Panc1 (cell line): Measurements from ENCODE around the gene RELL1. TPM values are rescaled to one million over a fixed set of nuclear protein-coding genes. Genes with fewer than 3 reads are reported as not detected.

ENCODE experiments used
- ATAC-seq: fragments of 200-7000 bp; cut with Tn5 transposase; 2 replicates; pipeline ENCODE4 v1.9.1; 2020; ENCODE audit warnings: mild to moderate bottlenecking, moderate library complexity
- BruUV-seq: library from RNA; stranded (reverse); fragments of 400-500 nt; replicated peaks from 2 replicates; lab custom pipeline; 2021; lab: Mats Ljungman, UMichigan
- CTCF ChIA-PET: fragments of 300-600 bp; sonication (Branson Sonifier 250); formaldehyde crosslinking; loops from one replicate; lab custom pipeline; 2022; ENCODE audit warnings: antibody characterized with exemption; lab: Charles Lee
- POLR2A ChIA-PET: fragments of 300-600 bp; sonication (Branson Sonifier 250); formaldehyde crosslinking; loops from one replicate; lab custom pipeline; 2022; ENCODE audit warnings: antibody characterized with exemption; lab: Charles Lee
- DNase-seq: peaks from one replicate; pipeline ENCODE4 v3.0.0-alpha.2; 2010; ENCODE audit warnings: low read depth, low spot score
- H3K27ac ChIP-seq: 2 replicates; pipeline ENCODE4 v1.5.1; 2011; ENCODE audit warnings: mild to moderate bottlenecking, low read length, inconsistent platforms
- H3K27me3 ChIP-seq: fragments of 200-500 bp; sonication (Bioruptor generic); 2 replicates; pipeline ENCODE4 v1.6.0; 2014; ENCODE audit warnings: low read length, inconsistent platforms; ENCODE audit not compliant: control insufficient read depth, insufficient read depth
- H3K36me3 ChIP-seq: fragments of 200-500 bp; sonication (Bioruptor generic); 2 replicates; pipeline ENCODE4 v1.5.1; 2014; ENCODE audit warnings: inconsistent platforms, mild to moderate bottlenecking, low read length, moderate library complexity; ENCODE audit not compliant: control insufficient read depth, insufficient read depth
- H3K4me1 ChIP-seq: 2 replicates; pipeline ENCODE4 v1.5.1; 2011; ENCODE audit warnings: inconsistent platforms, mild to moderate bottlenecking, low read length, moderate library complexity; ENCODE audit not compliant: control insufficient read depth, insufficient read depth
- H3K4me3 ChIP-seq, 2 experiments: 2 replicates each; pipeline ENCODE4 v1.5.1; 2011 to 2012; ENCODE audit warnings: low read depth in 2 of 2, low read length in 2 of 2, mild to moderate bottlenecking in 2 of 2, inconsistent platforms in 1 of 2, moderate library complexity in 1 of 2
- H3K9me3 ChIP-seq: fragments of 200-500 bp; sonication (Bioruptor generic); 2 replicates; pipeline ENCODE4 v1.5.1; 2014; ENCODE audit warnings: low read depth, mild to moderate bottlenecking, inconsistent platforms, low read length, moderate library complexity; ENCODE audit not compliant: control insufficient read depth, insufficient read depth
- POLR2AphosphoS5 ChIP-seq: IDR thresholded peaks from 2 replicates; pipeline ENCODE4 v1.6.1; 2012; ENCODE audit warnings: mild to moderate bottlenecking, low read depth, low read length, moderate library complexity
- SIN3A ChIP-seq: IDR thresholded peaks from 2 replicates; pipeline ENCODE4 v1.6.1; 2012; ENCODE audit warnings: low read depth, mild to moderate bottlenecking, low read length, moderate library complexity, borderline replicate concordance; ENCODE audit not compliant: insufficient read depth
- TCF7L2 ChIP-seq: IDR thresholded peaks from 2 replicates; pipeline ENCODE4 v1.6.1; 2011; ENCODE audit warnings: mild to moderate bottlenecking, low read depth, low read length, inconsistent platforms
- in situ Hi-C: cut with HindIII; loops from 2 replicates; pipeline ENCODE4 v1.10.0; 2016; ENCODE audit warnings: low sequenced_read_pairs, low pct_unique_long_range_greater_than_20kb
- intact Hi-C: fragments of 100-400 bp; cut with micrococcal nuclease; formaldehyde crosslinking; loops from one replicate; pipeline ENCODE4 v1.10.0; 2022; ENCODE audit not compliant: unreplicated experiment
- total RNA-seq: library from RNA; stranded (reverse); gene quantifications from one replicate; pipeline ENCODE4 v1.2.1, GENCODE V29; 2021; ENCODE audit not compliant: unreplicated experiment
- TF ChIP-seq, protein P1 (sequence below), 2 experiments: IDR thresholded peaks; 2 replicates each; pipeline ENCODE4 v1.6.1; 2011 to 2012; ENCODE audit warnings: low read depth in 2 of 2, control low read depth in 1 of 2, low read length in 1 of 2, mild to moderate bottlenecking in 1 of 2, moderate library complexity in 1 of 2; ENCODE audit not compliant: insufficient read depth in 1 of 2
- TF ChIP-seq, protein P2 (sequence below): fragments of 450-650 bp; IDR thresholded peaks from 2 replicates; pipeline ENCODE4 v1.5.1; 2017; ENCODE audit warnings: mild to moderate bottlenecking

RELL1 gene
- total RNA-seq, 1 experiment from 2014 or later, result 29.1 TPM

DNA sequence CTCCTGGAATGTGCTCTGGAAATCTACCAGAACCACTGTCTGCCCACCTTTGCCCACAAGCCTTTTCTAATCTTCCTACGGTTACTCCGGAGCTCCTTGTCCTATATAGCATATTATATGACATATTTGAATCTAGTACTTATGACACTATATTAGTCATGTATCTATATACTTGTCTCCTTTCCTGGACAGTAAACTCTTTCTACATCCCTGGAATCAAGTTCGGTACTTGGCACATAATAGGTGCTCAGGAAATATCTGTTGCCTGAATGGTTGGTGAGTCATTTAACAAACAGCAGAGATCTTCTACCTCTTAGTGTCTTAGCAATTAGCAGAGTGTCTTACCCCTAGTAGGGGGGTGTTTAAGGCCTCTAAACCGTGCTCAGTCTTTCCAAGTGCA is 123.6 kb downstream of the RELL1 start:
- Histone ChIP-seq H3K9me3 (no peaks in the 10 kb centered on the region), H3K27me3 (no peaks in the 10 kb centered on the region), H3K36me3 (no peaks in the 10 kb centered on the region), H3K4me1 (no peaks in the 10 kb centered on the region), H3K4me3 (no peak overlapping the region), H3K27ac (no peak overlapping the region)
- no peak for ATAC-seq
- in situ Hi-C loops (no loop called here), intact Hi-C loops (no loop called here)
- ChIA-PET POLR2A (no interaction called here), CTCF (no interaction called here)
- no TSS peak for BruUV-seq
- no peak for TF ChIP-seq POLR2AphosphoS5
- no peak for TF ChIP-seq SIN3A
- TF ChIP-seq, protein P1, sequence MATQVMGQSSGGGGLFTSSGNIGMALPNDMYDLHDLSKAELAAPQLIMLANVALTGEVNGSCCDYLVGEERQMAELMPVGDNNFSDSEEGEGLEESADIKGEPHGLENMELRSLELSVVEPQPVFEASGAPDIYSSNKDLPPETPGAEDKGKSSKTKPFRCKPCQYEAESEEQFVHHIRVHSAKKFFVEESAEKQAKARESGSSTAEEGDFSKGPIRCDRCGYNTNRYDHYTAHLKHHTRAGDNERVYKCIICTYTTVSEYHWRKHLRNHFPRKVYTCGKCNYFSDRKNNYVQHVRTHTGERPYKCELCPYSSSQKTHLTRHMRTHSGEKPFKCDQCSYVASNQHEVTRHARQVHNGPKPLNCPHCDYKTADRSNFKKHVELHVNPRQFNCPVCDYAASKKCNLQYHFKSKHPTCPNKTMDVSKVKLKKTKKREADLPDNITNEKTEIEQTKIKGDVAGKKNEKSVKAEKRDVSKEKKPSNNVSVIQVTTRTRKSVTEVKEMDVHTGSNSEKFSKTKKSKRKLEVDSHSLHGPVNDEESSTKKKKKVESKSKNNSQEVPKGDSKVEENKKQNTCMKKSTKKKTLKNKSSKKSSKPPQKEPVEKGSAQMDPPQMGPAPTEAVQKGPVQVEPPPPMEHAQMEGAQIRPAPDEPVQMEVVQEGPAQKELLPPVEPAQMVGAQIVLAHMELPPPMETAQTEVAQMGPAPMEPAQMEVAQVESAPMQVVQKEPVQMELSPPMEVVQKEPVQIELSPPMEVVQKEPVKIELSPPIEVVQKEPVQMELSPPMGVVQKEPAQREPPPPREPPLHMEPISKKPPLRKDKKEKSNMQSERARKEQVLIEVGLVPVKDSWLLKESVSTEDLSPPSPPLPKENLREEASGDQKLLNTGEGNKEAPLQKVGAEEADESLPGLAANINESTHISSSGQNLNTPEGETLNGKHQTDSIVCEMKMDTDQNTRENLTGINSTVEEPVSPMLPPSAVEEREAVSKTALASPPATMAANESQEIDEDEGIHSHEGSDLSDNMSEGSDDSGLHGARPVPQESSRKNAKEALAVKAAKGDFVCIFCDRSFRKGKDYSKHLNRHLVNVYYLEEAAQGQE (IDR thresholded peaks at IDR 0.05; ENCODE audit: insufficient read depth in 1 of 2, low read depth in 2 of 2, low read length in 1 of 2), result no peak
- TF ChIP-seq, protein P2, sequence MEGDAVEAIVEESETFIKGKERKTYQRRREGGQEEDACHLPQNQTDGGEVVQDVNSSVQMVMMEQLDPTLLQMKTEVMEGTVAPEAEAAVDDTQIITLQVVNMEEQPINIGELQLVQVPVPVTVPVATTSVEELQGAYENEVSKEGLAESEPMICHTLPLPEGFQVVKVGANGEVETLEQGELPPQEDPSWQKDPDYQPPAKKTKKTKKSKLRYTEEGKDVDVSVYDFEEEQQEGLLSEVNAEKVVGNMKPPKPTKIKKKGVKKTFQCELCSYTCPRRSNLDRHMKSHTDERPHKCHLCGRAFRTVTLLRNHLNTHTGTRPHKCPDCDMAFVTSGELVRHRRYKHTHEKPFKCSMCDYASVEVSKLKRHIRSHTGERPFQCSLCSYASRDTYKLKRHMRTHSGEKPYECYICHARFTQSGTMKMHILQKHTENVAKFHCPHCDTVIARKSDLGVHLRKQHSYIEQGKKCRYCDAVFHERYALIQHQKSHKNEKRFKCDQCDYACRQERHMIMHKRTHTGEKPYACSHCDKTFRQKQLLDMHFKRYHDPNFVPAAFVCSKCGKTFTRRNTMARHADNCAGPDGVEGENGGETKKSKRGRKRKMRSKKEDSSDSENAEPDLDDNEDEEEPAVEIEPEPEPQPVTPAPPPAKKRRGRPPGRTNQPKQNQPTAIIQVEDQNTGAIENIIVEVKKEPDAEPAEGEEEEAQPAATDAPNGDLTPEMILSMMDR, result no peak
- no peak for TF ChIP-seq TCF7L2
- no peak for DNase-seq

DNA sequence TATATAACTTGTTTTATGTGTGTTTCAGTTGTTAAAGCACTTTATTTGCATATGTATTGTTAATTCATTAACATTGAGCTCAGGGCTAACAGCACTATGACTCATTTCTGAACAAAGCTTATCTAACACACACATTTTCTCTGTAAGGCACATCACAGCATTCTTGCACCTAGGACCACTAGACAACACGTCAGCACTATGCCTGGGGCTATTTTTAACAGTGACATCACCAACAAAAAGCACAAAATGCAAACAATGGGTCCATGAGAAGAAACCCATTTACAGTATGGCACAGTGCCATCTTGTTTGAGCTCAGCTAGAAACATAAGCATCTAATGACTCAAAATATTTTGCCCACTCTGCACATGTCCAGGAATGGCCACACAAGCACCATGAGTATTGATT is 124.4 kb downstream of the RELL1 start:
- no peaks in the 10 kb centered on the region for H3K9me3 ChIP-seq
- no peak for TF ChIP-seq SIN3A
- TF ChIP-seq POLR2AphosphoS5, result no peak
- TF ChIP-seq, protein P1 (IDR thresholded peaks at IDR 0.05; ENCODE audit: insufficient read depth in 1 of 2, low read depth in 2 of 2, low read length in 1 of 2), result no peak
- TF ChIP-seq, protein P2, result no peak
- TF ChIP-seq TCF7L2, result no peak
- CTCF ChIA-PET, result no interaction called here
- intact Hi-C loops (no loop called here), in situ Hi-C loops (no loop called here)
- no TSS peak for BruUV-seq
- H3K36me3 ChIP-seq, result no peaks in the 10 kb centered on the region
- POLR2A ChIA-PET, result no interaction called here
- ATAC-seq (no peak), DNase-seq (no peak)
- no peak overlapping the region for H3K27ac ChIP-seq
- H3K27me3 ChIP-seq, result no peaks in the 10 kb centered on the region
- no peak overlapping the region for H3K4me3 ChIP-seq
- no peaks in the 10 kb centered on the region for H3K4me1 ChIP-seq
